Fibroblast of skin of left biceps (primary cell): Measurements from ENCODE around the gene ZFR2.
"Not testable (repeated sequence)": the region's sequence is repeated elsewhere in the genome, so short reads cannot be mapped to it uniquely, and the experiment has no call there.

Experiments
- DNase-seq, 2 experiments: peaks; one replicate each; pipeline ENCODE4 v3.0.0-alpha.2; 2013; ENCODE audit warnings: low read depth in 2 of 2

The ZFR2 gene

GRCh38 chr19:3816148-3816547, 52.7 kb downstream of the ZFR2 start:
- DNase-seq = not testable (repeated sequence)

- DNase-seq = no peak
Measured at GRCh38 chr19:3814648-3815047, 54.2 kb downstream of the ZFR2 start.

- no peak for DNase-seq
Measured at GRCh38 chr19:3813473-3814392, 55.1 kb downstream of the ZFR2 start.

GRCh38 chr19:3810708-3811355, 58.0 kb downstream of the ZFR2 start:
- no peak for DNase-seq

- DNase-seq = no peak
Measured at GRCh38 chr19:3809881-3810707, 58.7 kb downstream of the ZFR2 start.

- DNase-seq = no peak
Measured at GRCh38 chr19:3808420-3809143, 60.3 kb downstream of the ZFR2 start.

- no peak for DNase-seq
Measured at GRCh38 chr19:3807574-3808354, 61.1 kb downstream of the ZFR2 start.

GRCh38 chr19:3807131-3807480, 61.7 kb downstream of the ZFR2 start:
- no peak for DNase-seq

- DNase-seq = no peak
Measured at GRCh38 chr19:3805859-3806258, 63.0 kb downstream of the ZFR2 start.

- no peak for DNase-seq
Measured at GRCh38 chr19:3804429-3804828, 64.4 kb downstream of the ZFR2 start.

GRCh38 chr19:3803986-3804385, 64.9 kb downstream of the ZFR2 start:
- no peak for DNase-seq

- DNase-seq = no peak
Measured at GRCh38 chr19:3803114-3803888, 65.5 kb downstream of the ZFR2 start.

- no peak for DNase-seq
Measured at GRCh38 chr19:3801412-3802096, 67.3 kb downstream of the ZFR2 start.

- no peak for DNase-seq
Measured at GRCh38 chr19:3800996-3801395, 67.8 kb downstream of the ZFR2 start.

GRCh38 chr19:3798137-3798536, 70.7 kb downstream of the ZFR2 start:
- no peak for DNase-seq

GRCh38 chr19:3796358-3796757, 72.5 kb downstream of the ZFR2 start:
- no peak for DNase-seq

- no peak for DNase-seq
Measured at GRCh38 chr19:3793799-3794198, 75.0 kb downstream of the ZFR2 start.

- no peak for DNase-seq
Measured at GRCh38 chr19:3792114-3792513, 76.7 kb downstream of the ZFR2 start.

GRCh38 chr19:3790941-3791340, 77.9 kb downstream of the ZFR2 start:
- no peak for DNase-seq
